GM21529 (cell line): ENCODE data around the gene KCNT2.
A peak's percentile ranks its signal among the peaks of the same experiment; 100 is the strongest.

Source experiments
- ATAC-seq: cut with Tn5 transposase; IDR thresholded peaks from one replicate; pipeline ENCODE4 v1.9.1; 2021; ENCODE audit not compliant: unreplicated experiment

Gene KCNT2

GRCh38 chr1:196401452-196401833, 206.8 kb downstream of the KCNT2 start:
- ATAC-seq = no peak

- ATAC-seq = no peak
Measured at GRCh38 chr1:196400478-196401451, 207.5 kb downstream of the KCNT2 start.

- ATAC-seq = no peak
Measured at GRCh38 chr1:196399713-196400112, 208.5 kb downstream of the KCNT2 start.

GRCh38 chr1:196393742-196394141, 214.5 kb downstream of the KCNT2 start:
- ATAC-seq = no peak

- no peak for ATAC-seq
Measured at GRCh38 chr1:196393282-196393681, 215.0 kb downstream of the KCNT2 start.

- ATAC-seq = no peak
Measured at GRCh38 chr1:196387766-196388165, 220.5 kb downstream of the KCNT2 start.

GRCh38 chr1:196385109-196385508, 223.1 kb downstream of the KCNT2 start:
- ATAC-seq = no peak

- no peak for ATAC-seq
Measured at GRCh38 chr1:196382383-196382782, 225.9 kb downstream of the KCNT2 start.

GRCh38 chr1:196381544-196381943, 226.7 kb downstream of the KCNT2 start:
- ATAC-seq = no peak

- no peak for ATAC-seq
Measured at GRCh38 chr1:196380316-196380715, 227.9 kb downstream of the KCNT2 start.

- no peak for ATAC-seq
Measured at GRCh38 chr1:196377811-196378210, 230.4 kb downstream of the KCNT2 start.

GRCh38 chr1:196376630-196377328, 231.5 kb downstream of the KCNT2 start:
- no peak for ATAC-seq

- ATAC-seq = no peak
Measured at GRCh38 chr1:196373798-196374197, 234.4 kb downstream of the KCNT2 start.

- peak; percentile 83 for ATAC-seq
Measured at GRCh38 chr1:196372896-196373536, 235.2 kb downstream of the KCNT2 start.

- ATAC-seq = no peak
Measured at GRCh38 chr1:196367838-196368237, 240.4 kb downstream of the KCNT2 start.

GRCh38 chr1:196366817-196367495, 241.3 kb downstream of the KCNT2 start:
- no peak for ATAC-seq

- ATAC-seq = no peak
Measured at GRCh38 chr1:196361112-196361714, 247.0 kb downstream of the KCNT2 start.

GRCh38 chr1:196357913-196358312, 250.3 kb downstream of the KCNT2 start:
- no peak for ATAC-seq

- ATAC-seq = no peak
Measured at GRCh38 chr1:196355206-196355786, 252.9 kb downstream of the KCNT2 start.

- ATAC-seq = no peak
Measured at GRCh38 chr1:196344453-196344852, 263.8 kb downstream of the KCNT2 start.
